Measurements from ENCODE around the gene THRA.
"Not testable (repeated sequence)": the region's sequence is repeated elsewhere in the genome, so short reads cannot be mapped to it uniquely, and the experiment has no call there.

THRA gene

GRCh38 chr17:40135817-40136216 lies 73.1 kb downstream of the THRA start:
- peaks cover 4% of the 10 kb centered on the region for H3K27me3 Mint-ChIP-seq (ENCODE audit: low read depth, poor library complexity)
- no peak for TF ChIP-seq CTCF (IDR thresholded peaks at IDR 0.05)
- H3K9me3 Mint-ChIP-seq: no peaks in the 10 kb centered on the region
- peak overlapping the region; percentile 41 for H3K27ac Mint-ChIP-seq
- no peak for DNase-seq
- no peak overlapping the region for H3K4me3 Mint-ChIP-seq
- H3K36me3 Mint-ChIP-seq (ENCODE audit: low read depth): peaks cover 72% of the 10 kb centered on the region
- H3K4me1 Mint-ChIP-seq: peaks cover 12% of the 10 kb centered on the region

GRCh38 chr17:40139566-40140058 lies 76.8 kb downstream of the THRA start:
- peak overlapping the region; percentile 95 for H3K4me3 Mint-ChIP-seq
- H3K27ac Mint-ChIP-seq: peak overlapping the region; percentile 99
- no peak for TF ChIP-seq CTCF (IDR thresholded peaks at IDR 0.05)
- DNase-seq: peak; percentile 19
- H3K36me3 Mint-ChIP-seq (ENCODE audit: low read depth): peaks cover 49% of the 10 kb centered on the region
- peaks cover 26% of the 10 kb centered on the region for H3K4me1 Mint-ChIP-seq
- peaks cover 4% of the 10 kb centered on the region for H3K27me3 Mint-ChIP-seq (ENCODE audit: low read depth, poor library complexity)
- H3K9me3 Mint-ChIP-seq: no peaks in the 10 kb centered on the region

- not testable (repeated sequence) for H3K9me3 Mint-ChIP-seq; H3K27me3 Mint-ChIP-seq (ENCODE audit: low read depth, poor library complexity); H3K27ac Mint-ChIP-seq; DNase-seq; H3K4me3 Mint-ChIP-seq
- H3K4me1 Mint-ChIP-seq: peaks cover 32% of the 10 kb centered on the region
- peaks cover 47% of the 10 kb centered on the region for H3K36me3 Mint-ChIP-seq (ENCODE audit: low read depth)
Measured at GRCh38 chr17:40143166-40143565, 80.4 kb downstream of the THRA start.

All from nephron progenitor cell (in vitro differentiated cells).